ENCODE measurements around the gene HSPA12B.

HSPA12B gene

GRCh38 chr20:3786126-3786484 is 53.6 kb downstream of the HSPA12B start:
- no peaks in the 10 kb centered on the region for H3F3A ChIP-seq (ENCODE audit: insufficient read depth, low read length)
- no peaks in the 10 kb centered on the region for H3K27me3 ChIP-seq (ENCODE audit: insufficient read depth, low read length)
- TF ChIP-seq CTCF (IDR thresholded peaks at IDR 0.05; ENCODE audit: low read length) (no peak), EZH2 (IDR thresholded peaks at IDR 0.05; ENCODE audit: borderline replicate concordance, low read length) (no peak)
- H3K4me1 ChIP-seq (ENCODE audit: insufficient read depth, low read length, severe bottlenecking): peaks cover 45% of the 10 kb centered on the region
- H3K9me3 ChIP-seq (ENCODE audit: low read length): no peaks in the 10 kb centered on the region
- no peaks in the 10 kb centered on the region for H4K20me1 ChIP-seq (ENCODE audit: insufficient read depth, low read length)
- H3K9ac ChIP-seq (ENCODE audit: low read length): peak overlapping the region; percentile 79
- no peaks in the 10 kb centered on the region for H3K79me2 ChIP-seq (ENCODE audit: insufficient read depth, low read length)
- no peak overlapping the region for H3K27ac ChIP-seq (ENCODE audit: low read depth, low read length, poor library complexity, severe bottlenecking)
- peaks cover 4% of the 10 kb centered on the region for H3K36me3 ChIP-seq (ENCODE audit: insufficient read depth, low read length)
- H3K4me2 ChIP-seq (ENCODE audit: low read length): peak overlapping the region; percentile 96
- peak overlapping the region; percentile 73 for H3K4me3 ChIP-seq (ENCODE audit: low read depth, low read length, poor library complexity, severe bottlenecking)
- no peak overlapping the region for H2AFZ ChIP-seq (ENCODE audit: low read length)
- no peaks in the 10 kb centered on the region for H3K9me2 ChIP-seq (ENCODE audit: low read depth, low read length)

- Histone ChIP-seq H3F3A (ENCODE audit: insufficient read depth, low read length) (no peaks in the 10 kb centered on the region), H3K4me2 (ENCODE audit: low read length) (peak within 1 kb of the TSS; percentile 96), H3K27me3 (ENCODE audit: insufficient read depth, low read length) (no peaks in the 10 kb centered on the region), H4K20me1 (ENCODE audit: insufficient read depth, low read length) (no peaks in the 10 kb centered on the region), H3K9me2 (ENCODE audit: low read depth, low read length) (no peaks in the 10 kb centered on the region), H3K27ac (ENCODE audit: low read depth, low read length, poor library complexity, severe bottlenecking) (no peak within 1 kb of the TSS), H3K36me3 (ENCODE audit: insufficient read depth, low read length) (peaks cover 4% of the 10 kb centered on the region), H3K4me3 (ENCODE audit: low read depth, low read length, poor library complexity, severe bottlenecking) (peak within 1 kb of the TSS; percentile 73), H3K9me3 (ENCODE audit: low read length) (no peaks in the 10 kb centered on the region), H3K9ac (ENCODE audit: low read length) (peak within 1 kb of the TSS; percentile 79), H3K79me2 (ENCODE audit: insufficient read depth, low read length) (no peaks in the 10 kb centered on the region), H3K4me1 (ENCODE audit: insufficient read depth, low read length, severe bottlenecking) (peaks cover 40% of the 10 kb centered on the region), H2AFZ (ENCODE audit: low read length) (peak within 1 kb of the TSS; percentile 97)
- TF ChIP-seq CTCF (IDR thresholded peaks at IDR 0.05; ENCODE audit: low read length) (peak; percentile 64), EZH2 (IDR thresholded peaks at IDR 0.05; ENCODE audit: borderline replicate concordance, low read length) (no peak)
Observed at GRCh38 chr20:3786665-3787323, 54.3 kb downstream of the HSPA12B start, which contains the start of gene CENPB. Gene CENPB (minus strand): TSS chr20:3786740. CDS start chr20:3786483, 257 bp downstream.

GRCh38 chr20:3787324-3788014 is 55.0 kb downstream of the HSPA12B start:
- Histone ChIP-seq H3K9ac (ENCODE audit: low read length) (peak overlapping the region; percentile 47), H3K9me2 (ENCODE audit: low read depth, low read length) (no peaks in the 10 kb centered on the region), H3K4me2 (ENCODE audit: low read length) (peak overlapping the region; percentile 60), H3K36me3 (ENCODE audit: insufficient read depth, low read length) (peaks cover 4% of the 10 kb centered on the region), H3F3A (ENCODE audit: insufficient read depth, low read length) (no peaks in the 10 kb centered on the region), H3K4me1 (ENCODE audit: insufficient read depth, low read length, severe bottlenecking) (peaks cover 40% of the 10 kb centered on the region), H3K27me3 (ENCODE audit: insufficient read depth, low read length) (no peaks in the 10 kb centered on the region), H2AFZ (ENCODE audit: low read length) (peak overlapping the region; percentile 97), H3K4me3 (ENCODE audit: low read depth, low read length, poor library complexity, severe bottlenecking) (peak overlapping the region; percentile 61), H3K27ac (ENCODE audit: low read depth, low read length, poor library complexity, severe bottlenecking) (no peak overlapping the region), H4K20me1 (ENCODE audit: insufficient read depth, low read length) (no peaks in the 10 kb centered on the region), H3K9me3 (ENCODE audit: low read length) (no peaks in the 10 kb centered on the region), H3K79me2 (ENCODE audit: insufficient read depth, low read length) (no peaks in the 10 kb centered on the region)
- TF ChIP-seq CTCF (IDR thresholded peaks at IDR 0.05; ENCODE audit: low read length): no peak
- no peak for TF ChIP-seq EZH2 (IDR thresholded peaks at IDR 0.05; ENCODE audit: borderline replicate concordance, low read length)
